ENCODE data around the gene TGFBR2.

TGFBR2 gene

GRCh38 chr3:30696896-30697295 lies 90.5 kb downstream of the TGFBR2 start:
- TF ChIP-seq EGR1 (IDR thresholded peaks at IDR 0.05) (no peak), RAD21 (IDR thresholded peaks at IDR 0.05; ENCODE audit: low read depth) (no peak), USF1 (IDR thresholded peaks at IDR 0.05) (no peak), CEBPB (IDR thresholded peaks at IDR 0.05) (no peak), CREB1 (IDR thresholded peaks at IDR 0.05; ENCODE audit: low read depth) (no peak), NFIC (IDR thresholded peaks at IDR 0.05) (no peak), TCF12 (IDR thresholded peaks at IDR 0.05; ENCODE audit: low read depth) (no peak), EP300 (IDR thresholded peaks at IDR 0.05; ENCODE audit: borderline replicate concordance) (no peak), MAX (IDR thresholded peaks at IDR 0.05) (no peak), FOXM1 (IDR thresholded peaks at IDR 0.05; ENCODE audit: borderline replicate concordance, low read depth) (no peak), YY1 (IDR thresholded peaks at IDR 0.05; ENCODE audit: low read depth) (no peak), TAF1 (IDR thresholded peaks at IDR 0.05; ENCODE audit: low read depth) (no peak), TEAD4 (IDR thresholded peaks at IDR 0.05) (no peak), REST (IDR thresholded peaks at IDR 0.05; ENCODE audit: low read depth) (no peak), ZBTB7A (IDR thresholded peaks at IDR 0.05; ENCODE audit: low read depth) (no peak)

- no peak for TF ChIP-seq EGR1 (IDR thresholded peaks at IDR 0.05)
- no peak for TF ChIP-seq NFIC (IDR thresholded peaks at IDR 0.05)
- TF ChIP-seq REST (IDR thresholded peaks at IDR 0.05; ENCODE audit: low read depth) = no peak
- TF ChIP-seq CREB1 (IDR thresholded peaks at IDR 0.05; ENCODE audit: low read depth) = no peak
- no peak for TF ChIP-seq MAX (IDR thresholded peaks at IDR 0.05)
- TF ChIP-seq FOXM1 (IDR thresholded peaks at IDR 0.05; ENCODE audit: borderline replicate concordance, low read depth) = no peak
- TF ChIP-seq EP300 (IDR thresholded peaks at IDR 0.05; ENCODE audit: borderline replicate concordance) = no peak
- TF ChIP-seq TEAD4 (IDR thresholded peaks at IDR 0.05) = no peak
- no peak for TF ChIP-seq CEBPB (IDR thresholded peaks at IDR 0.05)
- TF ChIP-seq RAD21 (IDR thresholded peaks at IDR 0.05; ENCODE audit: low read depth) = no peak
- TF ChIP-seq ZBTB7A (IDR thresholded peaks at IDR 0.05; ENCODE audit: low read depth) = no peak
- no peak for TF ChIP-seq USF1 (IDR thresholded peaks at IDR 0.05)
- TF ChIP-seq TCF12 (IDR thresholded peaks at IDR 0.05; ENCODE audit: low read depth) = no peak
- TF ChIP-seq YY1 (IDR thresholded peaks at IDR 0.05; ENCODE audit: low read depth) = no peak
- TF ChIP-seq TAF1 (IDR thresholded peaks at IDR 0.05; ENCODE audit: low read depth) = no peak
These were observed 92.1 kb downstream of the TGFBR2 start for GRCh38 chr3:30698549-30698948.

- no peak for TF ChIP-seq TAF1 (IDR thresholded peaks at IDR 0.05; ENCODE audit: low read depth)
- TF ChIP-seq TEAD4 (IDR thresholded peaks at IDR 0.05) = no peak
- TF ChIP-seq RAD21 (IDR thresholded peaks at IDR 0.05; ENCODE audit: low read depth) = no peak
- TF ChIP-seq CEBPB (IDR thresholded peaks at IDR 0.05) = no peak
- no peak for TF ChIP-seq YY1 (IDR thresholded peaks at IDR 0.05; ENCODE audit: low read depth)
- TF ChIP-seq TCF12 (IDR thresholded peaks at IDR 0.05; ENCODE audit: low read depth) = no peak
- TF ChIP-seq NFIC (IDR thresholded peaks at IDR 0.05) = no peak
- TF ChIP-seq CREB1 (IDR thresholded peaks at IDR 0.05; ENCODE audit: low read depth) = no peak
- TF ChIP-seq EGR1 (IDR thresholded peaks at IDR 0.05) = no peak
- TF ChIP-seq FOXM1 (IDR thresholded peaks at IDR 0.05; ENCODE audit: borderline replicate concordance, low read depth) = no peak
These were observed 93.5 kb downstream of the TGFBR2 start for GRCh38 chr3:30699927-30700326.

GRCh38 chr3:30700702-30701321 lies 94.4 kb downstream of the TGFBR2 start:
- TF ChIP-seq USF1 (IDR thresholded peaks at IDR 0.05) = no peak
- no peak for TF ChIP-seq CREB1 (IDR thresholded peaks at IDR 0.05; ENCODE audit: low read depth)
- no peak for TF ChIP-seq TCF12 (IDR thresholded peaks at IDR 0.05; ENCODE audit: low read depth)

GRCh38 chr3:30702038-30702827 lies 95.8 kb downstream of the TGFBR2 start:
- TF ChIP-seq NFIC (IDR thresholded peaks at IDR 0.05) = no peak
- TF ChIP-seq TAF1 (IDR thresholded peaks at IDR 0.05; ENCODE audit: low read depth) = no peak
- no peak for TF ChIP-seq RAD21 (IDR thresholded peaks at IDR 0.05; ENCODE audit: low read depth)
- no peak for TF ChIP-seq EGR1 (IDR thresholded peaks at IDR 0.05)
- no peak for TF ChIP-seq TCF12 (IDR thresholded peaks at IDR 0.05; ENCODE audit: low read depth)
- no peak for TF ChIP-seq CREB1 (IDR thresholded peaks at IDR 0.05; ENCODE audit: low read depth)
- TF ChIP-seq CEBPB (IDR thresholded peaks at IDR 0.05) = no peak
- TF ChIP-seq USF1 (IDR thresholded peaks at IDR 0.05) = no peak
- no peak for TF ChIP-seq MAX (IDR thresholded peaks at IDR 0.05)
- TF ChIP-seq EP300 (IDR thresholded peaks at IDR 0.05; ENCODE audit: borderline replicate concordance) = no peak
- no peak for TF ChIP-seq TEAD4 (IDR thresholded peaks at IDR 0.05)
- no peak for TF ChIP-seq REST (IDR thresholded peaks at IDR 0.05; ENCODE audit: low read depth)
- TF ChIP-seq ZBTB7A (IDR thresholded peaks at IDR 0.05; ENCODE audit: low read depth) = no peak
- TF ChIP-seq YY1 (IDR thresholded peaks at IDR 0.05; ENCODE audit: low read depth) = no peak
- TF ChIP-seq FOXM1 (IDR thresholded peaks at IDR 0.05; ENCODE audit: borderline replicate concordance, low read depth) = no peak
